GM23248 (cell line): Measurements from ENCODE around the gene TWIST2.

Experiments used
- EZH2 ChIP-seq: fragments of 200-600 bp; sonication (generic); IDR thresholded peaks from 2 replicates; pipeline ENCODE4 v1.6.1; 2018; ENCODE audit warnings: antibody characterized with exemption, mild to moderate bottlenecking; ENCODE audit not compliant: insufficient read depth, poor library complexity, severe bottlenecking
- EZH2phosphoT487 ChIP-seq: fragments of 200-600 bp; sonication (generic); IDR thresholded peaks from 2 replicates; pipeline ENCODE4 v1.6.1; 2018; ENCODE audit warnings: antibody characterized with exemption, moderate library complexity, mild to moderate bottlenecking, low read depth; ENCODE audit not compliant: insufficient read depth

DNA sequence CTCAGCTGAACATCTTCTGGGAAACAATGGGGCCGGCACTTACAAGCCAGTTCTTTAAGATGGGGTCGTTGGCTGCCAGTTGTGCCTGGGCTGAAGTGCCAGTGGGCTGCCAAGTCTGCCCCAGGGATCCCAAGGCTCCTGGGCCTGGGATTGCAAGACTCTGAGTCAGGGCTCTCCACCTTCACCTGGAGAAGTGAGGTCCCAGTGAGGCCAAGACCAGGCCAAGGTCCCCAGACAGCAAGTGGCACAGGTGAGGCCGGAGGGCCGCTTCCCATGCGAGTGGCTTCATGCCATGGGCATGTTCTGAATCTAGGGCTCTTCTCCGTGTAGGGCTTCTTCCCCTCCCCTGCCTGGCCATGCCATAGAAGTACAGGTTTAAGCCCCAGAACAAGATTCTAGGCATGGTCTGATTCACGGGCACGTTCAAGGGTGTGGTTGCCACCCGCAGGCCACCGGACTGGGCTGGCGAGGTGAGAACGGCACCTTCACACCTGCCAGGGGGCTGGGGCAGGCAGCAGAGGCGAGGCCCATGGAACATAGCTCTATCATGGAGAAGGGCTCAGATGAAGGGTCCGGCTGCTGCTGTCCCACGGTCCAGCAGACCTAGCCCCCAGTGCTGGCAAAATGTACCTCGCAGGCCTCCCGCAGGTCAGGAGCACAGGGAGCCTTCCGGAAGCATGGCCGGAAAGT, 36.4 kb downstream of the TWIST2 start:
- TF ChIP-seq EZH2phosphoT487 (no peak), EZH2 (no peak)
